Nucleus accumbens (tissue), 56 donors: ENCODE data around the gene MSRB3.

Experiments used
- DNase-seq, 56 donors: peaks; one replicate each; lab custom pipeline; 2025; lab: John Stamatoyannopoulos, UW

Gene MSRB3

GRCh38 chr12:65324056-65324455 is 45.6 kb downstream of the MSRB3 start:
- DNase-seq: no peak

DNA sequence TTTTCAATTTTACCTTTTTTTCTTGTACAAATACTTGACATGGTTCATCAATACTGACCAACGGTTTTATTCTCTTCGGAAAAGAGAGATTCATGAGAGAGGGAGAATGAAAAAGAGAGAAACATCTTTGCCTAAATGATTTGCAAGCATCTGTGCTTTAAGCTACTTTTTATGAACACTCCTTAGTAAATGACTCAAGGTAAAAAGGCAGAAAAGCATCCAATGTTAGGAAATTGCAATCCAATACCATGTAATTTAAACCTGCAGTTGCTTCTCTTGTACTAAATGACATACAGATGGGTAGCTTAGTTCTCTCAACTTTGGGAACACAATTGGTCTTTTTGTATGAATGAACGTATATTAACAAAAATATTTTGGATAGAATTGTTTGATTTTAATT is 46.1 kb downstream of the MSRB3 start:
- no peak for DNase-seq

GRCh38 chr12:65325183-65325582 is 46.7 kb downstream of the MSRB3 start:
- DNase-seq: no peak

- no peak for DNase-seq
Observed at GRCh38 chr12:65326616-65327015, 48.1 kb downstream of the MSRB3 start.

DNA sequence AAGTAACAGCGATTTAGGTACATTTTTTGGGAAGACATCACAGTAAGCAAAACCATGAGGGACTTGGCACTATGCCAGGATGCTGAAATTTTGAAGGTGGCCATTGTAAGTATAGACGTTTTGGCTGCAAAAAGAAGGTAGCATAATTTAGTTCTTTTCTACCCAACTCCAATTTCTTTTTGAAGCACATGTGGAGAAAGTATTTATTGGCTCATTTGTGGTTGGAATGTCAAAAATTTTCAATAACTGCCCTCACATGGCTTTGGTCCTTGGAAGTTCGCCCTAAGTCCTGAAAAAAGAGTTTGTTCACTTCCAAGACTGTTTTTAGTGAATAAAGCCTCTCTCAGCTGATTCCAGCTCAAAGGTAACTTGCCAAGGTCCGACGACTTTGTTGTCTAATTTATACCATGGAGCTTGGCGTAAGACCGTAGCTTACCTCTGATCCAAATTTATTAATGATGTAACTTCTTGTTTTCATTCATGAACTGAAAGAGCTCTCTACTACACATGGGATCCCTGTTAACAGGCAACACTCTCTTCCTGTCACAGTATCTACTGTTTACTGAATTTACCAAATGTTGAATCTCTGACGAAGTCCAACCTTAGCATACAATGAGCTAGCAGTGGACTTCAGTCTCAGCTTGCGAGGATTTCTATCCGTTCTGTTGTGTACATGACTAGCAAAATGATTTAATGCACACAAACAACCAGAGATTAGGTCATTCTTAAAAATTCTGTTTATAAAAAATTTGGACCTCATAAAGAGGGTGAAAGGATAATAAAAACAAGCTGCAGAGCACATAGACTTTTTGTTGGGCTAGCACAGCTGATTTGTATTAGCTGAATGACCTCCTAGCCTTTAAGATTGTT is 49.0 kb downstream of the MSRB3 start:
- DNase-seq: peak in 5 of 56 donors; percentile 2 to 16 (median 7)

DNA sequence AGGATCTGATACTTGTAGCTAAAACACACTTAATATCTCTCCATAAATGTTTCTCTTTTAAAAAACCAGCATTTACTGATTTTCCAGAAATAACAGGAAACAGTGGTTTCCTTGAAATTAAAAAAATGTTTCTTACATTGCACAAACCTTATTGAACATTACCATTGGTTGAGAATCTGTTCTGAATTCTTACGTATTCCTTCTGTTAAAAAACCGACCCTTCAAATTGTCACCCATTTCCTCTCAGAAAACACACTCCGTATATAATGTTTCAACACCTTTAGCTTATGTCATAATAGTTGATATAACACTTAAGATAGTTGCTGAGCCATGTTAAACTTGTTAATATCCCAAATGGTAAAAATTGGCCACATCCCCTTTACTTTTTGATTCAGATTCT is 51.2 kb downstream of the MSRB3 start:
- DNase-seq: no peak

GRCh38 chr12:65330331-65330730 is 51.8 kb downstream of the MSRB3 start:
- DNase-seq: no peak

- DNase-seq: no peak
Observed at GRCh38 chr12:65331456-65331855, 53.0 kb downstream of the MSRB3 start.

- DNase-seq: no peak
Observed at GRCh38 chr12:65333649-65334048, 55.2 kb downstream of the MSRB3 start.

DNA sequence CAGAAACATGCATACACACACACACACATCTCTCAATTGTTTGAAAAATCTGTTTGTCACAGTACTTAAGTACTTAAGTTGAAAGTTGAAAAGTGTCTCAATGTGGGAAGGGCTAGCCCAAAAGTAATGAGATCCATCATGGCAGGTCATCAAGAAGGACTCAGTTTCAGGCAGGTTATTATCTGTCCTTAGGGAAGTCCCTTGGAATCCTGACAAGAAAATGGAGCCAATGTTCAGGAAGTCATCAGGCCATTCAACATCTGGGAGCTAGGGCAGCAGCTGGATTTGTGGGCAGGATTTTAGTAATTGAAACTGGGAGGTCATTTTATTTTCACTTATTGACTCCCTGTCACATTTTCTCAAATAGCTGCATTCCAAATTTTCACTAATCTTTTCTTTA is 56.0 kb downstream of the MSRB3 start:
- DNase-seq: no peak

DNA sequence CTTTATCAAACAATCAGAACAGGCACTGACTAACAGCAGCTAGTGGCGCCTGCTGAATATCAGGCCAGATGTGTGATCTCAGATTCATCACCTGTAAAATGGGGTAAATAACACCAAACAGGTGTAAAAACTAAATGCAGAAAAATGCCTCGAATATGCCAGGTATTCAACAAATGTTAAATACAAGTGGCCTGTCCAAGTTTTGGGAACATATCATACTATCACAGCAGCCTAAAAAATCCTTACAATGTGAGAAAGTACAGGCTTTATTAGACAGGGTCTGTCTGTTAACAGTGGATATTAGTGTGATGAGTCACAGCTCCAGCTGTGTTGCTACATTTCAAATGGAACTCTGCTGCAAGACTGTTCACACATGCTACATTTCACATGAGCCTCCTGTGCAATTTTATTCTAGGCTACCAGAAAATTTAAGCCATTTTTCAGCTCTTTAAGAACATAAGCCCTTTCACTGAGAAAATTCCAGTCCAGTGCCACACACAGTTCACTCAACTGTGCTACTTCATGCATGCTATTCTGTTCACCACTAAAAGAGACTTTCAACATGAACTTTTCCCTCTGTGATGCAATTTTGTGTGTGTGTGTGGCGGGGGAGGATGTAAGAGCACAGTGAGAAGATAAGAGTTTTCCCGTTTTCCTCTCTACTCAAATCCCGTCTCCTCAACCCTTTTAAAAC is 56.7 kb downstream of the MSRB3 start:
- no peak for DNase-seq

- no peak for DNase-seq
Observed at GRCh38 chr12:65335981-65336380, 57.5 kb downstream of the MSRB3 start.

DNA sequence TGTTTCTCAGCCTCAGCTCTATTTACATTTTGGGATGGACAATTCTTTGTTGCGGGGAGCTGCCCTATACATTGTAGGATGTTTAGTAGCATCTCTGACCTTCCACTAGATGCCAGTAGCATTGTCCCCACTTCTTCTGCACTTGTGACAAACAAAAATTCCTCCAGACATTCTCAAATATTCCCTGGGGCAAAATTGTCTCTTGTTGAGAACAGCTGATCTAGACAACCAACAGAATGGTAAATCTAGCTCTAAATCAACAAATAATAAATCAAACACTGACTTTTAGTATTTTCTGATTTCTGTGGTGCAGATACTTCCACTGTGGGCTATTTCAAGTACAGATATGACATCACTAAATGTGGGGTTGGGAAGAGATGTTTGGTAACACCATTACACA is 60.7 kb downstream of the MSRB3 start:
- DNase-seq: no peak

GRCh38 chr12:65343230-65343629 is 64.7 kb downstream of the MSRB3 start:
- DNase-seq: no peak

DNA sequence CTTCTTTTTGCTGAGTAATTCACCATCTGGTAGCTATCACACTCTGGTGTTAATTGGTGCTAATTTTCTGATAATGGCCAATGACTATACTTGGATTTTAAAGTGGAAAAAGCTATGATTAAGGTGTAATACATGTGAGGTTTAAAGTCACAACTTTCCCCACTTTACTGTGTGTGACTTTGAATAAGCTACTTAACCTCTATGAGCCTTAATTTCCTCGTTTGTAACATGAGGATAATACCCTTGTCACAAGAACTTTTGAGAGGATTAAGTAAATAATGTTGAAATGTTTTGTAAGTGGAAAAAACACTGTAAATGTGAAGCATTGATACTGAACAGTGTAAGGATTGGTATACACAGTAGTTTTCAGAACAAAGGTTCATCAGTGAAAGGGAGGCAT is 65.3 kb downstream of the MSRB3 start:
- DNase-seq: no peak

GRCh38 chr12:65355461-65355860 is 77.0 kb downstream of the MSRB3 start:
- no peak for DNase-seq

DNA sequence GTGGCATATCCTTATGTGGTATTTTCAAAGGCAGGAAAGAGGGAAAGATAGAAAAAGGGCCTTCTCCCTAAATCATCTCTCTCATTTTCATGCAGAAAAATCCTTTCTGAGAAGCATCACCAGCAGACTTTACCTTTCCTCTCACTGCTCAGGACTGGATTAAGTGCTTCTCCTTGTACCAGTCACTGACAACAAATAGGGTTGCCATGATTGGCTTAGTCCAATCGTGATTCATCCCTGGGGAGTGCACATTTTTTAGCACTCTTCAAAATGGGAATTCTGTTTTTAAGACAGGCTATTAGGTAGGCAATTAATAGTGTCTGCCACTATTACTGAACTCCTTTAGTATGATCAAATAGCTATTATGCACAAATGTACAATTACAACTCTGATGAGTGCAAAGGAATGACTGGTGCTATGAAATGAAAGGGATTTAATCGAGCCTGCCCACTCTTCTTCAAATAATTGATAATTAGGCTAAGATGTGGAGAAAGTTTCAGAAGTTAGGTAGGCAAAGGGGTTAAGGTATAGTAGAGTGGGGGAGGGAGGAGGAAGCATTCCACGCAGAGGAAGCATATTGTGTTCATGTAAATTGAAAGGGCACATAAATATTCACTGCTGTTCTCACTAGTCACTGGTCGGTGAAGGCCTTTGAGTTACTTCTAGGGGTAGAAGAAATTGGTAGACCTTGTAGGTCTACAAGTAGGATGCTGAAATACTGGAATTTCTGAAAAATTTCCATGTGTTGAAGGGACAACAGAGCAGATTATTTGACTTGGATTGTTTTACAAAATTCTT is 84.0 kb downstream of the MSRB3 start:
- DNase-seq: no peak

- no peak for DNase-seq
Observed at GRCh38 chr12:65364046-65364445, 85.6 kb downstream of the MSRB3 start.

- DNase-seq: no peak
Observed at GRCh38 chr12:65367396-65367795, 88.9 kb downstream of the MSRB3 start.

DNA sequence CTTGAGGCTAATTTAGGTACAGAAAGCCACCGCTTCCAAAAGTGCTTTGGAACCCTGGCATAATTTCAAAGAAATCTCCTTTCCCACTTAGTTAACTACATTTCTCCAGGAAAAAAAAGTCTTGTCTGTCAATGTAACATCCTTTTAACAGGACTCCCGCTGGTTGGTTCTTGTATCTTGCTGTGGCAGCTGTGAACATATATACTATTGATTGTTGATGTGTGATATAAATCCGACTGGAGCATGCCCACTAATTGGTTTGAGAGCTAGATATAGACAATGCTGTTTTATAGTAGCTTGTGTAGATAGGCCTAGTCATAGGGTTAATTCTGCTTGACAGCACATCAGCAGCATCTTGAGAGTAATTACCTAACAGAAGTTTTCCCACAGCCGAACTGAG is 89.6 kb downstream of the MSRB3 start:
- no peak for DNase-seq

DNA sequence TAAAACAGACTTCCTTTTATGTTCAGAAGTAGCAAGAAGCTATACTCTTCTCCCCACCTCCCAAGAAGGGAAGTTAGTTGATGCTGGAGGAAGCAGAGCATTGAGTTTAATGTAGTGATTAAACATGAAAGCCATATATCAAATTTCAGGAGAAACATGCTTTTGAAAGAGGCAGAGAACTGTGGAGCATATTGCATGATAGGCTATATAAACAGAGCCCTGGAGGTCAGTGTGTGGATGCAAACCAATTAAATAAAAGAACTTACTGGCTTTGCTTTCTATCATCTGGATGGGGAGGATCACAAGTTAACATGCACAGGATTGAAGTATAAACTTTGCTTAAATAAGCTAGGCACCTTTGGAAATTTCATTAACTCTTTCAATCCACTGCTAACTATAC is 94.1 kb downstream of the MSRB3 start:
- DNase-seq: no peak
